H1 (cell line): ENCODE measurements around the gene NT5DC3.

Source experiments
- BRCA1 ChIP-seq: IDR thresholded peaks from 2 replicates; pipeline ENCODE4 v1.6.1; 2012; ENCODE audit warnings: low read depth, low read length, improper control_type of control experiment
- CBX8 ChIP-seq: fragments of 300-800, 300-1000 bp; sonication (generic); IDR thresholded peaks from 2 replicates; pipeline ENCODE4 v1.7.1; 2016; ENCODE audit warnings: low read depth, low read length, borderline replicate concordance
- CEBPB ChIP-seq: IDR thresholded peaks from 2 replicates; pipeline ENCODE4 v1.6.1; 2012; ENCODE audit warnings: low read depth, low read length
- CTBP2 ChIP-seq: IDR thresholded peaks from 2 replicates; pipeline ENCODE4 v1.7.0; 2011; ENCODE audit warnings: borderline replicate concordance, mild to moderate bottlenecking, moderate library complexity, mixed read lengths, low read length; ENCODE audit not compliant: insufficient read depth, insufficient read length
- EGR1 ChIP-seq: IDR thresholded peaks from 2 replicates; pipeline ENCODE4 v1.6.1; 2011; ENCODE audit warnings: low read depth, low read length, borderline replicate concordance
- GABPA ChIP-seq: IDR thresholded peaks from 2 replicates; pipeline ENCODE4 v1.6.1; 2011; ENCODE audit warnings: mild to moderate bottlenecking, low read length, moderate library complexity, borderline replicate concordance; ENCODE audit not compliant: insufficient read depth
- NANOG ChIP-seq: IDR thresholded peaks from 2 replicates; pipeline ENCODE4 v1.6.1; 2011; ENCODE audit warnings: low read length, low read depth, mild to moderate bottlenecking, inconsistent platforms; ENCODE audit not compliant: insufficient read depth, poor library complexity, severe bottlenecking
- POLR2A ChIP-seq, 2 experiments: IDR thresholded peaks; 1 replicate in 1 of 2; 2 replicates in 1 of 2; pipeline ENCODE4 v1.6.1; 2011; ENCODE audit warnings: low read depth in 2 of 2, low read length in 2 of 2, mild to moderate bottlenecking in 2 of 2; ENCODE audit errors: control extremely low read depth in 1 of 2
- RBBP5 ChIP-seq: IDR thresholded peaks from 2 replicates; pipeline ENCODE4 v1.7.1; 2012; ENCODE audit warnings: low read depth, mild to moderate bottlenecking, inconsistent platforms, low read length, moderate library complexity, borderline replicate concordance
- SP1 ChIP-seq: IDR thresholded peaks from 2 replicates; pipeline ENCODE4 v1.6.1; 2011; ENCODE audit warnings: low read depth, low read length
- TF ChIP-seq, protein P1 (sequence below), 3 experiments: IDR thresholded peaks; 1 replicate in 2 of 3; 2 replicates in 1 of 3; pipeline versions ENCODE4 v1.5.1 to v1.6.1; 2011; ENCODE audit warnings: low read length in 3 of 3, mild to moderate bottlenecking in 3 of 3, inconsistent platforms in 2 of 3, low read depth in 1 of 3, moderate library complexity in 1 of 3; ENCODE audit not compliant: insufficient read depth in 1 of 3; ENCODE audit errors: control extremely low read depth in 1 of 3

GRCh38 chr12:103758310-103759089, 82.5 kb downstream of the NT5DC3 start:
- TF ChIP-seq SP1 (no peak), CEBPB (no peak), RBBP5 (no peak), EGR1 (no peak), NANOG (no peak), GABPA (no peak), BRCA1 (no peak), CBX8 (no peak), CTBP2 (no peak), POLR2A (IDR thresholded peaks at IDR 0.05; ENCODE audit: control extremely low read depth in 1 of 2, low read depth in 2 of 2, low read length in 2 of 2) (no peak)
- TF ChIP-seq, protein P1, sequence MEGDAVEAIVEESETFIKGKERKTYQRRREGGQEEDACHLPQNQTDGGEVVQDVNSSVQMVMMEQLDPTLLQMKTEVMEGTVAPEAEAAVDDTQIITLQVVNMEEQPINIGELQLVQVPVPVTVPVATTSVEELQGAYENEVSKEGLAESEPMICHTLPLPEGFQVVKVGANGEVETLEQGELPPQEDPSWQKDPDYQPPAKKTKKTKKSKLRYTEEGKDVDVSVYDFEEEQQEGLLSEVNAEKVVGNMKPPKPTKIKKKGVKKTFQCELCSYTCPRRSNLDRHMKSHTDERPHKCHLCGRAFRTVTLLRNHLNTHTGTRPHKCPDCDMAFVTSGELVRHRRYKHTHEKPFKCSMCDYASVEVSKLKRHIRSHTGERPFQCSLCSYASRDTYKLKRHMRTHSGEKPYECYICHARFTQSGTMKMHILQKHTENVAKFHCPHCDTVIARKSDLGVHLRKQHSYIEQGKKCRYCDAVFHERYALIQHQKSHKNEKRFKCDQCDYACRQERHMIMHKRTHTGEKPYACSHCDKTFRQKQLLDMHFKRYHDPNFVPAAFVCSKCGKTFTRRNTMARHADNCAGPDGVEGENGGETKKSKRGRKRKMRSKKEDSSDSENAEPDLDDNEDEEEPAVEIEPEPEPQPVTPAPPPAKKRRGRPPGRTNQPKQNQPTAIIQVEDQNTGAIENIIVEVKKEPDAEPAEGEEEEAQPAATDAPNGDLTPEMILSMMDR (IDR thresholded peaks at IDR 0.05; ENCODE audit: control extremely low read depth in 1 of 3, insufficient read depth in 1 of 3, low read depth in 1 of 3, low read length in 3 of 3): peak in 2 of 3 experiments; percentile 9 to 16; a peak in 2 of 4 replicates
